GM23338 (cell line): ENCODE measurements around the gene SETSIP. TPM values are rescaled to one million over a fixed set of nuclear protein-coding genes. Genes with fewer than 3 reads are reported as not detected.

Experiments
- ATAC-seq: fragments of 200-7000 bp; cut with Tn5 transposase; 3 replicates; pipeline ENCODE4 v1.9.1; 2020
- DNase-seq: peaks from one replicate; pipeline ENCODE4 v3.0.0-alpha.2; 2015; ENCODE audit warnings: low spot score
- H2AFZ ChIP-seq: fragments of 200-600 bp; sonication (generic); 2 replicates; pipeline ENCODE4 v1.8.0; 2016; ENCODE audit warnings: antibody characterized with exemption, mild to moderate bottlenecking, moderate library complexity
- H3F3A ChIP-seq: fragments of 200-600 bp; sonication (generic); replicated peaks from 2 replicates; pipeline ENCODE4 v1.8.0; 2017; ENCODE audit warnings: antibody characterized with exemption, mixed run types, low read depth
- H3K27ac ChIP-seq: fragments of 200-600 bp; sonication (generic); 2 replicates; pipeline ENCODE4 v1.6.1; 2016; ENCODE audit warnings: low read depth
- H3K27me3 ChIP-seq: fragments of 200-600 bp; sonication (generic); 2 replicates; pipeline ENCODE4 v1.8.0; 2016; ENCODE audit warnings: mild to moderate bottlenecking, mixed run types, moderate library complexity; ENCODE audit not compliant: insufficient read depth
- H3K36me3 ChIP-seq: fragments of 200-600 bp; sonication (generic); 2 replicates; pipeline ENCODE4 v1.8.0; 2016; ENCODE audit warnings: mild to moderate bottlenecking; ENCODE audit not compliant: insufficient read depth
- H3K4me1 ChIP-seq: fragments of 200-600 bp; sonication (generic); 2 replicates; pipeline ENCODE4 v1.8.0; 2016; ENCODE audit warnings: mild to moderate bottlenecking, moderate library complexity; ENCODE audit not compliant: insufficient read depth
- H3K4me2 ChIP-seq: fragments of 200-600 bp; sonication (generic); 2 replicates; pipeline ENCODE4 v1.7.1; 2017; ENCODE audit warnings: mixed run types
- H3K4me3 ChIP-seq: fragments of 200-600 bp; sonication (generic); 2 replicates; pipeline ENCODE4 v1.6.1; 2016; ENCODE audit warnings: mixed run types
- H3K79me2 ChIP-seq: fragments of 200-600 bp; sonication (generic); replicated peaks from 2 replicates; pipeline ENCODE4 v1.8.0; 2017; ENCODE audit warnings: mild to moderate bottlenecking; ENCODE audit not compliant: insufficient read depth
- H3K9me2 ChIP-seq: fragments of 200-600 bp; sonication (generic); 2 replicates; pipeline ENCODE4 v1.8.0; 2017; ENCODE audit not compliant: insufficient read depth
- H4K20me1 ChIP-seq: fragments of 200-600 bp; sonication (generic); replicated peaks from 2 replicates; pipeline ENCODE4 v1.8.0; 2017; ENCODE audit warnings: mild to moderate bottlenecking; ENCODE audit not compliant: insufficient read depth
- H3K27ac Mint-ChIP-seq: 2 replicates; pipeline ENCODE4 v1.8.0; 2020; ENCODE audit warnings: inconsistent platforms, mild to moderate bottlenecking, moderate library complexity, mixed read lengths
- H3K27me3 Mint-ChIP-seq: 3 replicates; pipeline ENCODE4 v1.8.0; 2022; ENCODE audit warnings: low read depth, mild to moderate bottlenecking, moderate library complexity, mixed read lengths, inconsistent platforms; ENCODE audit not compliant: insufficient read depth, poor library complexity
- H3K36me3 Mint-ChIP-seq: 3 replicates; pipeline ENCODE4 v1.8.0; 2021; ENCODE audit warnings: low read depth, mild to moderate bottlenecking, inconsistent platforms, moderate library complexity, mixed read lengths
- H3K4me1 Mint-ChIP-seq: 3 replicates; pipeline ENCODE4 v1.8.0; 2020; ENCODE audit warnings: mild to moderate bottlenecking, inconsistent platforms, mixed read lengths
- H3K4me3 Mint-ChIP-seq: 3 replicates; pipeline ENCODE4 v1.8.0; 2021; ENCODE audit warnings: moderate library complexity, mild to moderate bottlenecking, inconsistent platforms, mixed read lengths
- H3K9me3 Mint-ChIP-seq: 3 replicates; pipeline ENCODE4 v1.8.0; 2020; ENCODE audit warnings: moderate library complexity, mild to moderate bottlenecking, inconsistent platforms, mixed read lengths
- CTCF ChIP-seq, 2 experiments: fragments of 200-600 bp in 1 of 2; sonication (generic) in 1 of 2; conservative IDR thresholded peaks; 2 replicates each; pipeline versions ENCODE4 v1.5.1 to v1.6.1; 2016 to 2017; ENCODE audit warnings: antibody characterized with exemption in 2 of 2, low read depth in 2 of 2, mild to moderate bottlenecking in 2 of 2, moderate library complexity in 1 of 2
- ETS1 ChIP-seq: IDR thresholded peaks from 2 replicates; pipeline ENCODE4 v1.6.1; 2016; ENCODE audit warnings: antibody characterized with exemption
- EZH2 ChIP-seq: fragments of 200-600 bp; sonication (generic); IDR thresholded peaks from one replicate; pipeline ENCODE4 v1.8.0; 2017; ENCODE audit warnings: antibody characterized with exemption, mild to moderate bottlenecking, low read depth; ENCODE audit not compliant: unreplicated experiment
- EZH2phosphoT487 ChIP-seq: fragments of 200-600 bp; sonication (generic); IDR thresholded peaks from one replicate; pipeline ENCODE4 v1.8.1; 2018; ENCODE audit warnings: antibody characterized with exemption; ENCODE audit not compliant: unreplicated experiment
- NANOG ChIP-seq: IDR thresholded peaks from 2 replicates; pipeline ENCODE4 v1.6.1; 2016; ENCODE audit warnings: antibody characterized with exemption, borderline replicate concordance
- POLR2AphosphoS5 ChIP-seq: IDR thresholded peaks from 2 replicates; pipeline ENCODE4 v1.6.1; 2016; ENCODE audit warnings: antibody characterized with exemption, low read depth
- REST ChIP-seq: IDR thresholded peaks from one replicate; pipeline ENCODE4 v1.6.1; 2018; ENCODE audit warnings: antibody characterized with exemption; ENCODE audit not compliant: unreplicated experiment
- STAT1 ChIP-seq: IDR thresholded peaks from one replicate; pipeline ENCODE4 v1.6.1; 2016; ENCODE audit warnings: antibody characterized with exemption; ENCODE audit not compliant: unreplicated experiment
- ZNF331 ChIP-seq: fragments of 250-450 bp; sonication (Bioruptor Pico); IDR thresholded peaks from 2 replicates; pipeline ENCODE4 v1.5.0; 2020; ENCODE audit warnings: low read depth, mild to moderate bottlenecking, moderate library complexity
- polyA plus RNA-seq: library from polyadenylated mRNA; unstranded; fragments of >200 nt; fragmentation: Nextera tagmentation; extraction: Ambion mirVana; gene quantifications from 2 replicates; pipeline ENCODE4 v1.2.1, GENCODE V29; 2016
- total RNA-seq: library from RNA; depleted of rRNA; stranded (reverse); fragments of >200 nt; shearing (Covaris generic); gene quantifications from 2 replicates; pipeline ENCODE4 v1.2.3, GENCODE V29; 2014

The SETSIP gene
- total and polyA plus RNA-seq, 2 experiments from 2014 or later: 0.92 to 0.94 TPM

- TF ChIP-seq ETS1: no peak
- TF ChIP-seq EZH2: no peak
Observed at GRCh38 chr1:92118826-92119225, 43.6 kb upstream of the SETSIP start (continued).

GRCh38 chr1:92117526-92117925, 42.3 kb upstream of the SETSIP start:
- no peak for DNase-seq
- Histone ChIP-seq H3K36me3 (no peaks in the 10 kb centered on the region), H3K9me2 (0 out of 2 replicates have a peak, but pooled peaks cover 7% of the 10 kb centered on the region), H3K27ac (no peak overlapping the region), H3K79me2 (no peaks in the 10 kb centered on the region), H3K27me3 (no peaks in the 10 kb centered on the region), H3K4me3 (no peak overlapping the region), H4K20me1 (no peaks in the 10 kb centered on the region), H3K4me1 (no peaks in the 10 kb centered on the region), H3K4me2 (no peak overlapping the region), H2AFZ (no peak overlapping the region), H3F3A (no peaks in the 10 kb centered on the region)
- Mint-ChIP-seq H3K9me3 (no peaks in the 10 kb centered on the region), H3K36me3 (no peaks in the 10 kb centered on the region), H3K4me1 (no peaks in the 10 kb centered on the region), H3K4me3 (no peak overlapping the region), H3K27ac (no peak overlapping the region), H3K27me3 (peaks cover 2% of the 10 kb centered on the region)
- no peak for TF ChIP-seq EZH2phosphoT487
- no peak for TF ChIP-seq REST
- no peak for ATAC-seq

GRCh38 chr1:92108631-92109030, 33.4 kb upstream of the SETSIP start:
- no peak overlapping the region for H3K27ac Mint-ChIP-seq
- Histone ChIP-seq H3K4me2 (no peak overlapping the region), H3F3A (no peaks in the 10 kb centered on the region), H3K79me2 (no peaks in the 10 kb centered on the region), H3K27ac (no peak overlapping the region), H3K4me1 (no peaks in the 10 kb centered on the region), H3K4me3 (no peak overlapping the region), H4K20me1 (no peaks in the 10 kb centered on the region), H3K36me3 (no peaks in the 10 kb centered on the region), H3K27me3 (no peaks in the 10 kb centered on the region), H3K9me2 (no peaks in the 10 kb centered on the region), H2AFZ (no peak overlapping the region)
- no peaks in the 10 kb centered on the region for H3K4me1 Mint-ChIP-seq
- H3K9me3 Mint-ChIP-seq: no peaks in the 10 kb centered on the region
- no peaks in the 10 kb centered on the region for H3K27me3 Mint-ChIP-seq
- DNase-seq (no peak), ATAC-seq (no peak)
- H3K36me3 Mint-ChIP-seq: peaks cover 3% of the 10 kb centered on the region; the same call in 1 of the 3 replicates
- H3K4me3 Mint-ChIP-seq: no peak overlapping the region
- TF ChIP-seq STAT1 (no peak), EZH2phosphoT487 (no peak), ZNF331 (CRISPR knock-in tag) (no peak), NANOG (no peak), POLR2AphosphoS5 (no peak), CTCF (conservative IDR thresholded peaks at IDR 0.05; ENCODE audit: low read depth in 2 of 2) (no peak)
